ENCODE results near the gene AGBL4.

DNA sequence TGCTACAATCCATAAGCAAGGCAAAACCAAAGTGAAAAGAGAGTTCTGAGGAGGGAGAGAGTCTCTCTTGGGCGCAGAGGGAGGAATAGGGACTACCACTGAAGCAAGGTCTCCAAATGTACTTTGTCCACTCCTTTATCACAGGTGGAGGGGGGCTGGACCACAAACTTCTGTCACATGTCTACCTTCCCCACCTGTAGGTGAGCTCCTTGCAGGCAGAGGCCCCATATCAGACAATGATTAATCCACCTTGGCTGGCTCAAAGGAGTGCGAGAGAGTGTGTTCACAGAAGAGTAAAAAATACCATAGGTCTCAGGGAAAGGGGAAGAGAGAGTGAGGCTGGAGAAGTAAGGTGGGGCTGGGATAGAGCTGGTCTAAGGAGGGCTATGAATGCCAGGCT is 1251.5 kb downstream of the AGBL4 start:
- no peak for TF ChIP-seq PCBP2 (IDR thresholded peaks at IDR 0.05; ENCODE audit: low read depth, low read length, poor library complexity, severe bottlenecking)
- TF ChIP-seq, protein P1, sequence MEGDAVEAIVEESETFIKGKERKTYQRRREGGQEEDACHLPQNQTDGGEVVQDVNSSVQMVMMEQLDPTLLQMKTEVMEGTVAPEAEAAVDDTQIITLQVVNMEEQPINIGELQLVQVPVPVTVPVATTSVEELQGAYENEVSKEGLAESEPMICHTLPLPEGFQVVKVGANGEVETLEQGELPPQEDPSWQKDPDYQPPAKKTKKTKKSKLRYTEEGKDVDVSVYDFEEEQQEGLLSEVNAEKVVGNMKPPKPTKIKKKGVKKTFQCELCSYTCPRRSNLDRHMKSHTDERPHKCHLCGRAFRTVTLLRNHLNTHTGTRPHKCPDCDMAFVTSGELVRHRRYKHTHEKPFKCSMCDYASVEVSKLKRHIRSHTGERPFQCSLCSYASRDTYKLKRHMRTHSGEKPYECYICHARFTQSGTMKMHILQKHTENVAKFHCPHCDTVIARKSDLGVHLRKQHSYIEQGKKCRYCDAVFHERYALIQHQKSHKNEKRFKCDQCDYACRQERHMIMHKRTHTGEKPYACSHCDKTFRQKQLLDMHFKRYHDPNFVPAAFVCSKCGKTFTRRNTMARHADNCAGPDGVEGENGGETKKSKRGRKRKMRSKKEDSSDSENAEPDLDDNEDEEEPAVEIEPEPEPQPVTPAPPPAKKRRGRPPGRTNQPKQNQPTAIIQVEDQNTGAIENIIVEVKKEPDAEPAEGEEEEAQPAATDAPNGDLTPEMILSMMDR (IDR thresholded peaks at IDR 0.05 in 2 of 3, conservative IDR thresholded peaks at IDR 0.05 in 1 of 3; ENCODE audit: insufficient read depth in 2 of 3, low read depth in 1 of 3, low read length in 3 of 3): no peak
- TF ChIP-seq, protein P2, sequence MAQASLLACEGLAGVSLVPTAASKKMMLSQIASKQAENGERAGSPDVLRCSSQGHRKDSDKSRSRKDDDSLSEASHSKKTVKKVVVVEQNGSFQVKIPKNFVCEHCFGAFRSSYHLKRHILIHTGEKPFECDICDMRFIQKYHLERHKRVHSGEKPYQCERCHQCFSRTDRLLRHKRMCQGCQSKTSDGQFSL (CRISPR knock-in tag; IDR thresholded peaks at IDR 0.05): no peak
- TF ChIP-seq, protein P2 (tag; IDR thresholded peaks at IDR 0.05): no peak
- TF ChIP-seq HOXB6 (CRISPR knock-in tag; IDR thresholded peaks at IDR 0.05; ENCODE audit: borderline replicate concordance): no peak
- TF ChIP-seq ZNF184 (CRISPR knock-in tag; IDR thresholded peaks at IDR 0.05): no peak
- no peak for TF ChIP-seq YY1 (IDR thresholded peaks at IDR 0.05; ENCODE audit: borderline replicate concordance in 1 of 3, control insufficient read depth in 1 of 3, extremely low read depth in 1 of 3, insufficient read depth in 3 of 3, insufficient read length in 1 of 3, insufficient replicate concordance in 2 of 3, low read depth in 1 of 3, low read length in 2 of 3)
- no peak for TF ChIP-seq ZNF23 (CRISPR knock-in tag; IDR thresholded peaks at IDR 0.05)
- no peak for TF ChIP-seq SAP30 (IDR thresholded peaks at IDR 0.05; ENCODE audit: borderline replicate concordance, insufficient read depth, low read depth, low read length, poor library complexity, severe bottlenecking)
- no peak for TF ChIP-seq SREBF2 (CRISPR knock-in tag; IDR thresholded peaks at IDR 0.05)
- no peak for TF ChIP-seq CBFA2T2 (conservative IDR thresholded peaks at IDR 0.05)
